ENCODE data around the gene BPIFB4. TPM values are rescaled to one million over a fixed set of nuclear protein-coding genes. Genes with fewer than 3 reads are reported as not detected.
"Not testable (repeated sequence)": the region's sequence is repeated elsewhere in the genome, so short reads cannot be mapped to it uniquely, and the experiment has no call there.

The BPIFB4 gene
- total RNA-seq, 1 experiment from 2014 or later = not detected

GRCh38 chr20:33103556-33103955 is 24.1 kb downstream of the BPIFB4 start:
- Histone ChIP-seq H3F3A (ENCODE audit: insufficient read depth, low read depth) (no peaks in the 10 kb centered on the region), H3K9me3 (ENCODE audit: insufficient read depth, low read depth) (no peaks in the 10 kb centered on the region), H3K79me2 (ENCODE audit: low read depth) (no peaks in the 10 kb centered on the region), H3K27me3 (ENCODE audit: insufficient read depth, low read depth) (peaks cover 4% of the 10 kb centered on the region; the same call in 1 of the 2 replicates), H3K9me2 (ENCODE audit: insufficient read depth) (no peaks in the 10 kb centered on the region), H2AFZ (no peak overlapping the region), H3K4me3 (no peak overlapping the region), H4K20me1 (ENCODE audit: insufficient read depth) (no peaks in the 10 kb centered on the region; the same call in 1 of the 2 replicates), H3K36me3 (ENCODE audit: low read depth) (no peaks in the 10 kb centered on the region), H3K27ac (no peak overlapping the region), H3K4me1 (replicated peaks; ENCODE audit: insufficient read depth) (no peaks in the 10 kb centered on the region), H3K4me2 (no peak overlapping the region)
- TF ChIP-seq CTCF (conservative IDR thresholded peaks at IDR 0.05) = no peak
- TF ChIP-seq EZH2 (IDR thresholded peaks at IDR 0.05; ENCODE audit: low read depth) = no peak
- intact Hi-C loops (cut with micrococcal nuclease; ENCODE audit: unreplicated experiment) = no loop called here
- no peak for DNase-seq
- ChIA-PET POLR2A (ENCODE audit: unreplicated experiment) (interaction anchor here (0.6 kb wide), 1 partner anchor 1009 kb away, joined by 9 read pairs; no protein-coding TSS in a partner anchor), CTCF (interaction anchor here (0.6 kb wide), 1 partner anchor 182 kb away, joined by 4 read pairs; no protein-coding TSS in a partner anchor)
- no TSS peak for BruUV-seq (replicated peaks)

- intact Hi-C loops (cut with micrococcal nuclease; ENCODE audit: unreplicated experiment) = no loop called here
- TF ChIP-seq EZH2 (IDR thresholded peaks at IDR 0.05; ENCODE audit: low read depth) (no peak), CTCF (conservative IDR thresholded peaks at IDR 0.05) (no peak)
- DNase-seq = no peak
- peaks cover 4% of the 10 kb centered on the region; the same call in 1 of the 2 replicates for H3K27me3 ChIP-seq (ENCODE audit: insufficient read depth, low read depth)
- H2AFZ ChIP-seq = no peak overlapping the region
- no peak overlapping the region for H3K4me2 ChIP-seq
- no peaks in the 10 kb centered on the region for H3K79me2 ChIP-seq (ENCODE audit: low read depth)
- no peaks in the 10 kb centered on the region for H3K9me2 ChIP-seq (ENCODE audit: insufficient read depth)
- H3K27ac ChIP-seq = no peak overlapping the region
- no peaks in the 10 kb centered on the region; the same call in 1 of the 2 replicates for H4K20me1 ChIP-seq (ENCODE audit: insufficient read depth)
- POLR2A ChIA-PET (ENCODE audit: unreplicated experiment) = no interaction called here
- no TSS peak for BruUV-seq (replicated peaks)
- no peaks in the 10 kb centered on the region for H3K4me1 ChIP-seq (replicated peaks; ENCODE audit: insufficient read depth)
- no peaks in the 10 kb centered on the region for H3F3A ChIP-seq (ENCODE audit: insufficient read depth, low read depth)
- no peak overlapping the region for H3K4me3 ChIP-seq
- no peaks in the 10 kb centered on the region for H3K36me3 ChIP-seq (ENCODE audit: low read depth)
- H3K9me3 ChIP-seq (ENCODE audit: insufficient read depth, low read depth) = no peaks in the 10 kb centered on the region
- CTCF ChIA-PET = no interaction called here
Measured at GRCh38 chr20:33104336-33104735, 24.9 kb downstream of the BPIFB4 start.

- intact Hi-C loops (cut with micrococcal nuclease; ENCODE audit: unreplicated experiment) = no loop called here
- TF ChIP-seq EZH2 (IDR thresholded peaks at IDR 0.05; ENCODE audit: low read depth) (no peak), CTCF (conservative IDR thresholded peaks at IDR 0.05) (no peak)
- no peaks in the 10 kb centered on the region for H3K9me2 ChIP-seq (ENCODE audit: insufficient read depth)
- peaks cover 6% of the 10 kb centered on the region; the same call in 1 of the 2 replicates for H3K27me3 ChIP-seq (ENCODE audit: insufficient read depth, low read depth)
- CTCF ChIA-PET = no interaction called here
- H2AFZ ChIP-seq = no peak overlapping the region
- BruUV-seq (replicated peaks) = no TSS peak
- no peak overlapping the region for H3K4me2 ChIP-seq
- no peaks in the 10 kb centered on the region for H3F3A ChIP-seq (ENCODE audit: insufficient read depth, low read depth)
- H3K4me1 ChIP-seq (replicated peaks; ENCODE audit: insufficient read depth) = no peaks in the 10 kb centered on the region
- H3K27ac ChIP-seq = no peak overlapping the region
- no peaks in the 10 kb centered on the region for H3K9me3 ChIP-seq (ENCODE audit: insufficient read depth, low read depth)
- no peaks in the 10 kb centered on the region for H3K79me2 ChIP-seq (ENCODE audit: low read depth)
- DNase-seq = no peak
- no peak overlapping the region for H3K4me3 ChIP-seq
- no peaks in the 10 kb centered on the region for H4K20me1 ChIP-seq (ENCODE audit: insufficient read depth)
- no peaks in the 10 kb centered on the region for H3K36me3 ChIP-seq (ENCODE audit: low read depth)
- POLR2A ChIA-PET (ENCODE audit: unreplicated experiment) = no interaction called here
Measured at GRCh38 chr20:33105316-33105924, 26.0 kb downstream of the BPIFB4 start.

DNA sequence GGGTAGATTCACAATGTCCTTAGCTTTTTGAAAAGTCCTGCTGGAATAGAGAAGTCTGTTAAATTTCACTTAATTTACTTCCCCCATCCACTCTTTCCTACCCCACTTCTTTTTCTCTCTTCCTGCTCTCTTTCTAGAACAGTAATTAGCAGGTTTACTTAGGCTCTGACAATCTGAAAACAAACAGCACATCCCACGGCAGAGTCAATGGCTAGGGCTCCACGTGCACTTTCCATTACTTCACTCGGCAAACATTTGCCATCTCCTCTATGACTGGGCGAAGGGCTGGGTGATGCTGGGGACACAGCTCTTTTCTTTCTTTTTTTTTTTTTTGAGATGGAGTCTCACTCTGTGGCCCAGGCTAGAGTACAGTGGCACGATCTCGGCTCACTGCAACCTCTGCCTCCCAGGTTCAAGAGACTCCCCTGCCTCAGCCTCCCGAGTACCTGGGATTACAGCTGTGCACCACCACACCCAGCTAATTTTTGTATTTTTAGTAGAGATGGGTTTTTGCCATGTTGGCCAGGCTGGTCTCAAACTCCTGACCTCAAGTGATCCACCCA is 26.7 kb downstream of the BPIFB4 start:
- H3K4me1 ChIP-seq (replicated peaks; ENCODE audit: insufficient read depth); H3K27ac ChIP-seq; H3K4me3 ChIP-seq; BruUV-seq (replicated peaks); CTCF ChIA-PET; H4K20me1 ChIP-seq (ENCODE audit: insufficient read depth); H3K9me2 ChIP-seq (ENCODE audit: insufficient read depth); H3F3A ChIP-seq (ENCODE audit: insufficient read depth, low read depth); H3K9me3 ChIP-seq (ENCODE audit: insufficient read depth, low read depth); H2AFZ ChIP-seq; POLR2A ChIA-PET (ENCODE audit: unreplicated experiment); H3K36me3 ChIP-seq (ENCODE audit: low read depth); DNase-seq; H3K4me2 ChIP-seq; H3K79me2 ChIP-seq (ENCODE audit: low read depth); H3K27me3 ChIP-seq (ENCODE audit: insufficient read depth, low read depth); intact Hi-C loops (cut with micrococcal nuclease; ENCODE audit: unreplicated experiment): not testable (repeated sequence)
